Body of pancreas (tissue), 4 donors: Measurements from ENCODE around the gene SLC26A6.

Source experiments
- CTCF ChIP-seq, 7 experiments: fragments of 450-650 bp in 4 of 7; fragments of 200-600 bp in 3 of 7; sonication (generic) in 3 of 7; IDR thresholded peaks; one replicate each; pipeline ENCODE4 v1.5.1; 2016 to 2019; ENCODE audit warnings: antibody characterized with exemption in 7 of 7
- POLR2A ChIP-seq, 3 donors: fragments of 450-650 bp; IDR thresholded peaks; one replicate each; pipeline ENCODE4 v1.6.1; 2016; ENCODE audit warnings: antibody characterized with exemption in 3 of 3, mild to moderate bottlenecking in 2 of 3

GRCh38 chr3:48624767-48625166 is 10.5 kb downstream of the SLC26A6 start:
- TF ChIP-seq POLR2A (IDR thresholded peaks at IDR 0.05), result no peak
- TF ChIP-seq CTCF (IDR thresholded peaks at IDR 0.05), result no peak
